Subcutaneous adipose tissue (tissue), 4 donors: ENCODE measurements around the gene CYP39A1. TPM values are rescaled to one million over a fixed set of nuclear protein-coding genes. Genes with fewer than 3 reads are reported as not detected.

Source experiments
- total RNA-seq, 4 donors: library from RNA; depleted of rRNA; stranded (reverse); fragments of >200 nt; gene quantifications; one replicate each; pipeline ENCODE4 v1.1.0, GENCODE V29; 2016
- TF ChIP-seq, protein P1 (sequence below): fragments of 450-650 bp; IDR thresholded peaks from one replicate; pipeline ENCODE4 v1.5.1; 2016; ENCODE audit warnings: low read depth, mild to moderate bottlenecking, control low read depth, antibody characterized with exemption, moderate library complexity

The CYP39A1 gene
- total RNA-seq, 4 donors from 2014 or later: 0.88 to 2.0 (median 1.1) TPM

DNA sequence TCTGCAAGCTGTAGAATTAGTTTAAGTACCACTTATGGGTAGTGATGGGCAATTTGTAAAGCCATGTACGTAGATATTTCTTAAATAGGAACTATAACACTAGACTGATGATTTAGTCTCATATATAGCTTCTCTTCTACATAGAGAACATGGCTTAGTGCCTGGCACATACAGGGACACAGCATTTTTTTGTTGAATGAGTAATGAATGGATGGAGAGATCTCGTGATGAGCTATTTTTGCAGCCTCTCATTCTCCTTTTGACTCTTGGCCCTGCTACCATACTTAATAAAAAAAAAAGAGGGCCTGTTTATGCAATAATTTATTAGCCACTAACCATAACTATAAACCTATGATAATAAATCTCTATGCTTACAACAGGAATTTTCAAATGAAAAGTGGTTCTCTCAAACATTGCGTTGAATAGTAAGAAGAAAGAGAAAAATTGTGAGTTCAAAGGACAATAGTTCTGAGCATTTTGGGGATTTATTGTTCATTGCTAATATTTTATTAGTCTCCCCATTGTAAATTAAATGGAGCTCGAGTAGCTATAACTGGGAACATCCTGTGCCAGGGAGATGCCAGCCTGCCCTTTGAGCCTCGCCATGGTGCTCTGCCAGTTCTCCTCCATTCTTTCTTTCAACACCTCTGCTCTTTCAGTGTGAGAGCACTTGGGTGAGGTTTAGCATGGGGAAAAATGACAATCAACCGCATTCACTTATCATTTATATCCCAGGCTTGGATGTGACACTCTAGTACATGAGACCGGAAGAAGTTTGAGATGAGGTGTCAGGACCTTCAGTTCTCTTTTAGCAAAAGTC, 146.7 kb downstream of the CYP39A1 start:
- TF ChIP-seq, protein P1, sequence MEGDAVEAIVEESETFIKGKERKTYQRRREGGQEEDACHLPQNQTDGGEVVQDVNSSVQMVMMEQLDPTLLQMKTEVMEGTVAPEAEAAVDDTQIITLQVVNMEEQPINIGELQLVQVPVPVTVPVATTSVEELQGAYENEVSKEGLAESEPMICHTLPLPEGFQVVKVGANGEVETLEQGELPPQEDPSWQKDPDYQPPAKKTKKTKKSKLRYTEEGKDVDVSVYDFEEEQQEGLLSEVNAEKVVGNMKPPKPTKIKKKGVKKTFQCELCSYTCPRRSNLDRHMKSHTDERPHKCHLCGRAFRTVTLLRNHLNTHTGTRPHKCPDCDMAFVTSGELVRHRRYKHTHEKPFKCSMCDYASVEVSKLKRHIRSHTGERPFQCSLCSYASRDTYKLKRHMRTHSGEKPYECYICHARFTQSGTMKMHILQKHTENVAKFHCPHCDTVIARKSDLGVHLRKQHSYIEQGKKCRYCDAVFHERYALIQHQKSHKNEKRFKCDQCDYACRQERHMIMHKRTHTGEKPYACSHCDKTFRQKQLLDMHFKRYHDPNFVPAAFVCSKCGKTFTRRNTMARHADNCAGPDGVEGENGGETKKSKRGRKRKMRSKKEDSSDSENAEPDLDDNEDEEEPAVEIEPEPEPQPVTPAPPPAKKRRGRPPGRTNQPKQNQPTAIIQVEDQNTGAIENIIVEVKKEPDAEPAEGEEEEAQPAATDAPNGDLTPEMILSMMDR: no peak

DNA sequence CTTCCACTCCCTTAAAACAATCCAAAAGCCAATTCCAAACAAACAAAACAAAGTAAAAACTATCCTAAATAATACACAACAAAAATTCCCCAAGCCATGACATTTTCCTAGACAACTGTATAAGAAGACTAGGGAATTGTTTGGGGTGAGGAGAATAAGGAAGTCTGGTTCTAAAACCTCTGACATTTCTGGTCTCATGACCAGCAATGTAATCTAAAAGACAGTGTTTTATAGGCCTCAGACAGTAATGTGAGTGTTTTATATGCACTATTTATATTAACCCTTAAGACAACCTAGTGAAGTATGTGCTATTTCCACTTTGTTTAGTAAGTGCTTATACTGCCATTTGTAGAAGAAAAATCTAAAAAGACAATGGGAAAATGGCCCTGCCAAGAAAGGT, 148.4 kb downstream of the CYP39A1 start:
- TF ChIP-seq, protein P1: no peak

DNA sequence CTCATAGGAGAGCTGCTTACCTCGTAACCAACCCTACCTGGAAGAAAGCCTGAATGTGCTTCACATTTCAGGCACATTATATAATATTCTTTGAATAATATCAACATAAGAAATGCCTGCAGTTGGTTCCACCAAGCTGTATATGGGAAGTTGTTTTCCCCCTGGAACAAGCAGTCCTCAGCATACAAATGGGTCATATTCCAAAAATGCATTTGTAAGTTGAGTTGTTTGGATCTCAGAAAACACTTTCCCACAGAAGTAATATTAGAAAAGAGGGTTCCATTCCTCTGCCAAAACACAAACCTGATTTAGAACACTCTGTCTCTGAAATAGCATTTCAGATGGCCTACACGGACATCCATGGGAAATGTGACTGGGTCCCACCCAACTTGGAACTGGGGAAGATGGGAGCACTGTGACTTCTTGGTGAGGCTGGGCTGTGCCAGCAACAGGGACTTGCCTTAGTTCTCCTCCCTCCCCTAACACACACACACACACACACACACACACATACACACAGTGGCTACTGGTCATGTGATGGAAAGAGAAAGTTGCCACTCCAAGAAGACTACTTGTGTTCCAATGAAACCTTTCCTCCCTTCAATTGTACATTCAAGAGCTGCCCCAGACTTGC, 150.0 kb downstream of the CYP39A1 start:
- TF ChIP-seq, protein P1: no peak

DNA sequence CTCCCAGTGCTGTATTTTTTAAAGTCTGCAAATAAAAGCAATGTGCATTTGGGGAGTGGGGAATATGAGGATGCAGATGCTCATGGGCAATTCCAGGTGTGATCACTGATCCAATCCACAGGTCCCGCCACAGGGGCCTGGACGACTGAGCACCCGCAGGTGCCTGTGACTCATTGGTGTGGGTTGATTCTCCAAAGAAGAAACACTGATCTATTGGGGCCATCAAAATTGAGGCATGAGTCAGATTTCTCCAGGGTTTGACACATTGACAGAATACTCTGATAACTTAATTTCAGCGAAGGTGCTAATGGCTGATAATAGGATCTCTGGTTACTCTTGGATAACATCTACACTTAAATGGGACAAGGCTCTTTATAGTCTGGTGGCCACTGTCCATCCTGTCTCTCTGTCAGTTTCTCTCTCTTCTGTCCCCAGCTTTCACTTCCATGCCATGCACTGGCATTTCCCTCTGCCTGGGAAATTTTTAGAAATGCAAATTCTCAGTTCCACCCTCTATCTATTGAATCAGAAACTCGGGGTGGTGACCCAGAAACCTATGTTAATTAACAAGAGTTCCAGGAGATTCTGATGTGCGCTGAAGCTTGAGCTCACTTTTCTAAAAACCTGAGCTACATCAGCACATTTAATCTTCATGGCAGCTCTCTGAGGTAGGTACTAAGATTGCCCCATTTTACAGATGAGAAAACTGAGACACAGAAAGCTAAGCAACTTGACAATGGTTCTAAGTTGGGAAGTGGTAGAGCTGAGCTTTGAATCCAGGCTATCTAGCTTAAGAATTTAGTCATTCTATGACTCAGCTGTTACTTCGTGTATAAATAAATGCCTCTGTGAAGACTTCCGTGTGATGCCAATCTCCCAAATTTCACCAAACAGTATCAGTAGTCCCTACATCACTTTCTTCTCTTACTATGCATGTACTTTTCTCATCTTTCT, 151.2 kb downstream of the CYP39A1 start:
- TF ChIP-seq, protein P1: no peak

GRCh38 chr6:46500382-46500781, 152.2 kb downstream of the CYP39A1 start:
- TF ChIP-seq, protein P1: no peak

Other genes starting within 250 kb of the CYP39A1 start
- gene RCAN2, start 161.4 kb downstream of the CYP39A1 start, total RNA-seq: 10 to 100 TPM in 3 of 4 donors, 1 to 10 TPM in 1; 8.8 to 17.2 (median 13.7) TPM
- gene SLC25A27, start 157 bp upstream of the CYP39A1 start, total RNA-seq: 10 to 100 TPM; 20.7 to 36.7 (median 28.2) TPM
- 1 to 10 TPM in 1 of 4 donors, under 1 TPM in 3; 0.51 to 2.1 (median 0.82) TPM for gene TDRD6, start 35.1 kb upstream of the CYP39A1 start, total RNA-seq
- gene PLA2G7, start 82.6 kb upstream of the CYP39A1 start, total RNA-seq: 10 to 100 TPM in 1 of 4 donors, 1 to 10 TPM in 3; 2.4 to 65.6 (median 3.8) TPM
- not detected for gene ANKRD66, start 94.1 kb upstream of the CYP39A1 start, total RNA-seq
- under 1 TPM in 1 of 4 donors, not detected in 3; 0.65 TPM for gene MEP1A, start 140.6 kb upstream of the CYP39A1 start, total RNA-seq